Pons (tissue), 1 donor: Measurements from ENCODE around the gene RFTN1.
"Not testable (repeated sequence)": the region's sequence is repeated elsewhere in the genome, so short reads cannot be mapped to it uniquely, and the experiment has no call there.

Experiments used
- DNase-seq: peaks from one replicate; pipeline ENCODE4 v3.0.0-alpha.2; 2016; ENCODE audit warnings: low spot score

The RFTN1 gene

DNA sequence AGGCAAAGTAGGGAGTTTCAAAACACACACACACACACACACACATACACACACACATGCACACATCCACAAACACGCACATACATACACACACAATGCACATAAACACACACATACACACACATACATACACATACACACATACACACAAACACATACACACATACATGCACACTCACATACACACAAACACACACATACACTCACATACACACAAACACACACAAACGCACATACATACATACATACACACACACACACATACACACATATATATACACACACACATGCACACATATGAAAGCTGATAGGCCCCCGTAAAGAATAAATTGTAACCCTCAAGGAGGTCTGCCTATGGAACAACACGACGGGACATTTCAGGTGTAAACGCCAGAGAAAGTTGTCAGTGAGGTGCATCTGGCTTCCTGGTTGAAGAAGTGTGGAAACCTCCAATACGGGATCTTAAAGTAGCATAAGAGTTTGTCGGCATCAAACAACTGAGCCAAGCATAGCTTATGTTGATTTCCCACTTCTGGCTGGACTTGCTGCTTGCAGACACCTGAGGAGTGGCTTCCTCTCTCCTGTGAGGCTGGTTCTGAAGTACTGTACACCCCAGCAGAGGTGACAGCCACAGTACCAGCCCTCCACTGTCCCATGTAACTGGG is 5.8 kb downstream of the RFTN1 start:
- no peak for DNase-seq

- no peak for DNase-seq
Measured at GRCh38 chr3:16506884-16507577, 6.5 kb downstream of the RFTN1 start.

- DNase-seq, result no peak
Measured at GRCh38 chr3:16506451-16506850, 7.0 kb downstream of the RFTN1 start.

GRCh38 chr3:16504692-16505091 is 8.8 kb downstream of the RFTN1 start:
- DNase-seq, result no peak

DNA sequence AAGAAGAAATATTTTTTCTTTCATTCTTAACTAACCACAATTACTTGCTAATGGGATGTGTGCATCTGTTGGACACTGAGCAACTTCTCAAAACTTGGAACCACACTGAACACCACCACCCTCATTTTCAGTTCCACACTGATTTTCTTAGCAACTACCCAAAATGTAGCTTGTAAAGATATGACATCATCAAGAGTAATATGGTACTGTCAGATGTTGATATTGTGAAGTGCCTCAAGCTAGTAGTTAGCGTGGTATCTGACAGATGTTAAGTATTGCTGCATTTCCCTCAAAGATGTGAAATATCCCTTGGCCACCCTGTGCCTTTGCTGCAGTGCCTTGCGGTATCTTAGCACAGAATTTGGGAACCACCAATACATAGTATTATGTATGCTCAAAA is 9.3 kb downstream of the RFTN1 start:
- DNase-seq, result no peak

DNA sequence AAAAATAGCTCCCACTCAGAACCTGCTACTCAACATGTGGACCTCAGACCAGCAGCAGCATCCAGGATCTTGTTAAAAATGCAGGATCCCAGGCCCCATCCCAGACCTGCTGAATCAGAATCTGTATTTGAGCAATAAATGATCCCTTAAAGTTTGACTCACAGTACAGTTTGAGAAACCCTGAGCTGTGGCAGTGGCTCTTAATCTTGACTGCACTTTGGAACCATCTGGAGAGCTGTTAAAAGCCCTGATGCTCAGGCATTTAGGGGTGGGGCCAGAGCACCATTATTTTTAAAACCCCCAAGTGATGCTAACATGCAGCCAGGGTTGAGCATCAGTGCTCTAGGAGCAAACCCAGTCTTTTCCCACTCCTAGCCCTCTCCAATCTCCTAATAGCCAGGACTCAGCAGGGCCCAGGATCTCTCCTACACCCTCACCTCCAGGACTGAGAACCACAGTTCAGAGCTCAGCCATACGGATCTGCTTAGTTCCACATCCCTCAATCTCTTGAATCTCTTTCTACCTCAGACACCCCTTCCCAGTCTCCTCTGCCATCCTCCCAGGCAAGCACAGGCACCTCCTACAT is 10.2 kb downstream of the RFTN1 start:
- no peak for DNase-seq

DNA sequence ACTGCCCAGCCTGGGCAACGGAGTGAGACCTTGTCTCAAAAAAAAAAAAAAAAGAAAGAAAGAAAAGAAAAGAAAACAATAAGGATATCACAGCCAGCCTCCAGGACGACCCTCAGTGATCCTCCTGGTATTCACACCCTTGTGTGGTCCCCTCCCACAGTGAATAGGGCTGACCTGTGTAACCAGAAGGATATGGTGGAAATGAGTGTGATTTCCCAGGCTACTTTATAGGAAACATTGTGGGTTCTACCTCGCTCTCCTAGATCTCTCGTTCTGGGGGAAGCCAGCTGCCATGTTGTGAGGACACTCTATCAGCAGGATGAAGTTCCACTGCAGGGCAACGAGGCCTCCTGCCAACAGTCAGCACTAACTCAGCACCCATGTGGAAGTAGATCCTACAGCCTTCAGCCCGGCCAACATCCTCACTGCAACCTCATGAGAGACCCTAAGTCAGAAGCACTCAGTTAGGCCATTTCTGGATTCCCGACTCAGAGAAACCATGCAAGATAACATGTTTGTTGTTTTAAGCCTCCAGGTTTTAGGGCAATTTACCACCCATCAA is 11.1 kb downstream of the RFTN1 start:
- no peak for DNase-seq

DNA sequence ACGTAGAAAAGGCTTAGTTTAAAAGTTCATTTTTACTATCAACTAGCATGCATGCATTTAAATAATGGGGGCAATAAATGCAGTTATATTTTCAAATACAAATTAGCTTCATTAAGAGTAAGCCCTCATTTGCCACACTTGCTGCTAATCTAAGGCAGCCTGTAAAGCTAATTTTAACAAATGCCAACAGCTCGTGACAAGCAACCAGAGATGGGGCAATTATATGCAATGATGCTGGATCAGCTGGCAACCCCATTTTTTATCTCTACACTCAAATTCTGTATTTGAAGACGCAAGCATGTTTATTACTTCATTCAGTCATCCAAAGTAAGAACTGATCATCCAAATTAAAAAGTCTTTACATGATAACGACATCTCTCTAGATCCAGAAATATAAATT is 12.1 kb downstream of the RFTN1 start:
- DNase-seq, result no peak

GRCh38 chr3:16500911-16501310 is 12.6 kb downstream of the RFTN1 start:
- no peak for DNase-seq

DNA sequence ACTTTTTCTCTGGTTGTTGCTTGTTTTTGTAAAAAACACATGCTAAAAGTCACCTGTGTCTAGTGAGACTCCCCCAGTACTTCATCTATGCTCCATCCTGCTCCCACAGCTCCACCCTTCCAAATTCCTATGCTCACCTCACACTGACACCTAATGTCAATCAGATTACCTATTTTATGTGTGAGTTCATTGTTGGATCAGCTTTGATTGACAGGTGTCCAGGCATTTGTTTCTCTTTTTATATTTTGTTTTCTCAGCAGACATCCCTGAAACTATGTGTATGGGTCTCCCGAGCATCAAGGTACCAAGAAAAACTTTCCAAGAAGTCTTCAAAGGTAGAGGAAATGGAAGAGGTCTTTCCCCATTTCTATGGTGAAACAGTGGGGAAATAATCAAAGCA is 13.4 kb downstream of the RFTN1 start:
- DNase-seq, result no peak

GRCh38 chr3:16499351-16499750 is 14.1 kb downstream of the RFTN1 start:
- DNase-seq, result no peak

- DNase-seq, result no peak
Measured at GRCh38 chr3:16498130-16498890, 15.2 kb downstream of the RFTN1 start.

- no peak for DNase-seq
Measured at GRCh38 chr3:16496408-16497222, 16.9 kb downstream of the RFTN1 start.

GRCh38 chr3:16496008-16496407 is 17.5 kb downstream of the RFTN1 start:
- no peak for DNase-seq

DNA sequence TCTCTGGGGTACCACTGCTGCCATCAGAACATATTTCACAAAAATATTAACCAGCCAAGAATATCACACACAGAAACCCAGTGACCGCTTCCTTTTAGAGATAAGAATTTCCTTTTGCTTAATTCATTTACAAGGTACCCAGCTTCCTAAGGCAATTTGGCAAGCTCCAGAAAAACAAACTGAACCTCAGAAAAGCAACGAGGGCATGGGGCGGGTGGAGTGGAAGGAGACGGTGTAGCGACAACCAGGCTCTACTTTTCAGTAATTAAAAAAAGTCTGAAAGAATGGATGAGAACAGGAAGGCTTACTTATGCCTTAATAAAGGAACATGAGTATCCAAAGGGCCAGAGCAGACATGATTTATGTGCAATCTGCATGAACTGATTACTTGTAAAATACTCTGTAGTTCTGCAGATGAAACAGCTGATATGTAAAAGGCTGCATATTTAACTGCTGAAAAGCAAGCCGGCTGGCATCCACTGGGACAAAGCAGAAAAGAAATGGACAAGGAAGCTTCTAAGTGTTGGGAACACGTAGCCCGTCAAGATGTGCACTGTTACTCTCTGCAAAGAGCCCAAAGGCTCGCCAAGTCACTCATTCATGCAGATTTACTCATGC is 18.6 kb downstream of the RFTN1 start:
- DNase-seq, result no peak

DNA sequence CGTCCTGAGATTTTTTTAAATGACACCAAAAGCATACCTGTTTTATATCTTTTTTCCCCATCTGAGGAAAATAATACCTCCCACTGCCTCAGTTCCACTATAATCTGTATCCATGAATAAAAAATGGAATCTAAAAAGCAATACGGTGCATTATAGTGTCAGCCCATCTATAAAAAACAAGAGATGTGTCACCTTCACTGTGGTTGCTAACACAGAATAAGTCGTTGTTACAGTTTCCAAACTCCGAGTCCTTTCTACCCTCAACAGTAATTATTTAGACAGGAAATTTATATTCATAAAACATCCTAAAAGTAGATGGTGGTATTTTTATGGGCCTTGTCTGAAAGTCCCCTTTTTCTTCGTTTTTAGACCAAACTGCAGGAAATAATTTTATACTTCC is 19.4 kb downstream of the RFTN1 start:
- DNase-seq, result no peak

DNA sequence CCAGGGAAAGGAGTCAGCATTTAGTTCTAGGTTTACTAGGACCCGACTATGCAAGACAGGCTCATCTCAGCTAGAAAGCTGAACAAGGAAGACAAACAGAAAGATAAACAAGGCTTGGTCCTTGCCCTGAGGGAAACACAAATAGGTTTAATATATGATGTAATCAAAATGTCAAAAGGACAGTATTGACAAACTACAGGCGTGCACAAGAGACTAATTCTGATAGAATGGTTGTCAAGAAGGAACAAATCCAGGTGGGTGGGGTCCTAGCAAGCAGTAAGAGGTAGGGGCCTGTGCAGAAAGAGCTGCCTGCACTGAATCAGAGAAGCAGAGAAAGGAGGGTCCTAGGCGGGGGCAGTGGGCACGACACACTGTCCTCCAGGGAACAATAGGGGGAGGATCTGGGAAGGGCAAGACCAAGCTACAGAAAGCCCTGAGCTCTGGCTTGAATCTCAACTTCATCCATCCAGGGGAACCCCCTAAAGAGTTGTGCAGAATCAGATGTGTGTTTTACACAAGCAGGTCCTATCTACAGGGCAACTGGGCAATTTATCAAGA is 23.4 kb downstream of the RFTN1 start:
- DNase-seq, result no peak

GRCh38 chr3:16489326-16490061 is 24.0 kb downstream of the RFTN1 start:
- DNase-seq, result not testable (repeated sequence)

DNA sequence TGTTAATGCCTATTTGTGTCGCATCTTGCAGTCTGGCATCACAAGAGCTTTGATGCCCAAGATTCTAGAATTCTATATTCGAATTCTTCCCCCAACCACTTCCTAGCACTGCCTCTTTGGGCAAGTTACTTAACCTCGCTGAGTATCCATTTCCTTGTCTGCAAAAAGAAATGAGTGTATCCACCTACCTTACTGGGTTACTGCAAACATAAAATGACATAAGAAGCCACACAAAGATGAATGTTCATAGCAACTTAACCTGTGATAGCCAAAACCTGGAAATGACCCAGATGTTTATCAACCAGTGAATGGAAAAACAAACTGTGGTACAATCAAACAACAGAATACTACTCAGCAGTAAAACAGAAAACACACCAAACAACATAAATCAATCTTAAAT is 24.9 kb downstream of the RFTN1 start:
- no peak for DNase-seq

DNA sequence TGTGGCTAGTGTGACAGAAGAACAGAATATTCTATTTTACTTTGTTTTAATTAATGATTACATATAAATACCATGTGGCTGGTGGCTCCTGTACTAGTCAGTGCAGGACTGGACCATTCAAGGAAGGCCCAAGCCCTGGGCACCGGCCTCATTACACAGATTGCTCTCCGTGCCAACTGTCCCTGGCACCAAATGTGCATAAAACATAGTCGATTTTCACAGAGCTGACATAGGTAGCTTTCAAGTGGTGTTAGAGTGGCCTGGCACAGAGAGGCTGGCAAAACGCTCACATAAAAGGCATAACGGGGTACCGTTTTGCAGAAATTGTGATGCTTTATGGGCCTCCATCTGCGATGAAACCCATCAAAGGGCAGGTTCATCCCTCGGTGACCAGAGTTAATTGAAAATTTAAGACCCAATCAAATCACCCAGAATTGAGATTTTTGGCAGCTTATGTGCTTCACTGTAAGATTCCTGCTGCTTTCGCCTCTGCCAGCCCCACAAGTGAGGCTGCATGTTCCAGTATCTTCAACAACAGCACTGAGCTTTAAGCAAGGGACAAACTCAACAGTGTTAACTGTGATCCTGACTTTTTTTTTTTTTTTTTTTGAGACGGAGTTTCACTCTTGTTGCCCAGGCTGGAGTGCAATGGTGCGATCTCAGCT is 25.9 kb downstream of the RFTN1 start:
- no peak for DNase-seq
